Lower lobe of right lung (tissue), 2 donors: ENCODE data around the gene CYB5A. TPM values are rescaled to one million over a fixed set of nuclear protein-coding genes. Genes with fewer than 3 reads are reported as not detected.

Source experiments
- ATAC-seq, 2 donors: fragments of 200-7000 bp; cut with Tn5 transposase; one replicate each; pipeline ENCODE4 v1.9.1; 2020 to 2022; ENCODE audit warnings: mild to moderate bottlenecking in 2 of 2, moderate library complexity in 2 of 2
- DNase-seq: peaks from one replicate; pipeline ENCODE4 v3.0.0-alpha.2; 2020
- H3K27ac ChIP-seq: fragments of 200-600 bp; one replicate; pipeline ENCODE4 v1.8.0; 2022
- H3K27me3 ChIP-seq: fragments of 200-600 bp; one replicate; pipeline ENCODE4 v1.8.0; 2022; ENCODE audit warnings: low read depth
- H3K36me3 ChIP-seq: fragments of 200-600 bp; one replicate; pipeline ENCODE4 v1.8.0; 2022; ENCODE audit warnings: mild to moderate bottlenecking
- H3K4me1 ChIP-seq: fragments of 200-600 bp; one replicate; pipeline ENCODE4 v1.8.0; 2022
- H3K4me3 ChIP-seq: fragments of 200-600 bp; one replicate; pipeline ENCODE4 v1.8.0; 2022; ENCODE audit warnings: mild to moderate bottlenecking
- H3K9me3 ChIP-seq: fragments of 200-600 bp; one replicate; pipeline ENCODE4 v1.8.0; 2022
- CTCF ChIP-seq: fragments of 200-600 bp; IDR thresholded peaks from one replicate; pipeline ENCODE4 v1.8.0; 2022; ENCODE audit warnings: antibody characterized with exemption, mild to moderate bottlenecking
- intact Hi-C: fragments of 100-400 bp; cut with DNase I; formaldehyde crosslinking; loops from one replicate; pipeline ENCODE4 v1.11.0; 2022
- total RNA-seq: library from RNA; stranded (reverse); fragmentation: NEBNext Ultra II Directional; extraction: Animal tissue kit (Norgen Biotek cat#: 25700); gene quantifications from one replicate; pipeline ENCODE4 v1.2.1, GENCODE V29; 2021
- donor health status: DM: no; HTN: yes; CAD: no; lungs with severe emphysema.

The CYB5A gene
- total RNA-seq, 1 donor from 2014 or later = 458 TPM

- Histone ChIP-seq H3K27ac (no peak overlapping the region), H3K4me1 (peaks cover 24% of the 10 kb centered on the region), H3K9me3 (no peaks in the 10 kb centered on the region), H3K4me3 (no peak overlapping the region), H3K36me3 (no peaks in the 10 kb centered on the region), H3K27me3 (no peaks in the 10 kb centered on the region)
- TF ChIP-seq CTCF = no peak
- no peak for ATAC-seq
- intact Hi-C loops = no loop called here
- no peak for DNase-seq
Observed at GRCh38 chr18:74239567-74239966, 52.2 kb downstream of the CYB5A start.

GRCh38 chr18:74234326-74235171 is 57.2 kb downstream of the CYB5A start:
- Histone ChIP-seq H3K4me1 (peaks cover 28% of the 10 kb centered on the region), H3K27ac (peak overlapping the region; percentile 73), H3K36me3 (no peaks in the 10 kb centered on the region), H3K27me3 (no peaks in the 10 kb centered on the region), H3K4me3 (no peak overlapping the region), H3K9me3 (no peaks in the 10 kb centered on the region)
- no peak for TF ChIP-seq CTCF
- ATAC-seq = peak; percentile 93 to 96
- no peak for DNase-seq
- intact Hi-C loops = no loop called here

- Histone ChIP-seq H3K27ac (no peak overlapping the region), H3K4me1 (peaks cover 28% of the 10 kb centered on the region), H3K9me3 (no peaks in the 10 kb centered on the region), H3K36me3 (no peaks in the 10 kb centered on the region), H3K4me3 (no peak overlapping the region), H3K27me3 (no peaks in the 10 kb centered on the region)
- intact Hi-C loops = no loop called here
- peak in 1 of 2 donors; percentile 32 for ATAC-seq
- TF ChIP-seq CTCF = no peak
- no peak for DNase-seq
Observed at GRCh38 chr18:74233933-74234325, 57.8 kb downstream of the CYB5A start.

GRCh38 chr18:74230922-74231714 is 60.6 kb downstream of the CYB5A start:
- Histone ChIP-seq H3K36me3 (no peaks in the 10 kb centered on the region), H3K4me3 (no peak overlapping the region), H3K27ac (no peak overlapping the region), H3K27me3 (no peaks in the 10 kb centered on the region), H3K9me3 (no peaks in the 10 kb centered on the region), H3K4me1 (peaks cover 28% of the 10 kb centered on the region)
- ATAC-seq (peak; percentile 13 to 42), DNase-seq (no peak)
- intact Hi-C loops = no loop called here
- TF ChIP-seq CTCF = no peak

GRCh38 chr18:74229891-74230290 is 61.9 kb downstream of the CYB5A start:
- Histone ChIP-seq H3K4me1 (peaks cover 18% of the 10 kb centered on the region), H3K4me3 (no peak overlapping the region), H3K27me3 (no peaks in the 10 kb centered on the region), H3K9me3 (no peaks in the 10 kb centered on the region), H3K36me3 (no peaks in the 10 kb centered on the region), H3K27ac (no peak overlapping the region)
- DNase-seq (no peak), ATAC-seq (no peak)
- TF ChIP-seq CTCF = no peak
- intact Hi-C loops = no loop called here
